ENCODE data around the gene FOXL2.

DNA sequence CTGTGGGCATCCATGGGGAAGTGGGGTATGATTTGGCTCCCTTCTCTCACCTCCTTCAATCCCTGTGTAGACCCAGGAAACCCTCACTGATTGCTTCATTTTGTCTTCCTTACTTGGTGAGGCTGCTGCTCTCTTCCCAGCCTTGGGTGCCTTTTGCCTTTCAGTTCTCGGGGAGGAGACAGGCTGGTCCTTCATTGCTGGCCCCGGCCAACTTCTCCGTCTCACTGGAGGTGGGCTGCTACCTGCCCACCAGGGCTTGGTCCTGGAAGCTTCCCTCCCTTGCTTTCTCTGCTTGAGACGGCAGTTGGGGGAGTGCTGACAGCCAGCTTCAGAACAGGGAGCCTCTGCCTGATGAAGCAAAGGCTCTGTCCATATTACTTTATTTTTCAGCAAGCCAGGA lies 4.7 kb downstream of the FOXL2 start:
- TF ChIP-seq, protein P1, sequence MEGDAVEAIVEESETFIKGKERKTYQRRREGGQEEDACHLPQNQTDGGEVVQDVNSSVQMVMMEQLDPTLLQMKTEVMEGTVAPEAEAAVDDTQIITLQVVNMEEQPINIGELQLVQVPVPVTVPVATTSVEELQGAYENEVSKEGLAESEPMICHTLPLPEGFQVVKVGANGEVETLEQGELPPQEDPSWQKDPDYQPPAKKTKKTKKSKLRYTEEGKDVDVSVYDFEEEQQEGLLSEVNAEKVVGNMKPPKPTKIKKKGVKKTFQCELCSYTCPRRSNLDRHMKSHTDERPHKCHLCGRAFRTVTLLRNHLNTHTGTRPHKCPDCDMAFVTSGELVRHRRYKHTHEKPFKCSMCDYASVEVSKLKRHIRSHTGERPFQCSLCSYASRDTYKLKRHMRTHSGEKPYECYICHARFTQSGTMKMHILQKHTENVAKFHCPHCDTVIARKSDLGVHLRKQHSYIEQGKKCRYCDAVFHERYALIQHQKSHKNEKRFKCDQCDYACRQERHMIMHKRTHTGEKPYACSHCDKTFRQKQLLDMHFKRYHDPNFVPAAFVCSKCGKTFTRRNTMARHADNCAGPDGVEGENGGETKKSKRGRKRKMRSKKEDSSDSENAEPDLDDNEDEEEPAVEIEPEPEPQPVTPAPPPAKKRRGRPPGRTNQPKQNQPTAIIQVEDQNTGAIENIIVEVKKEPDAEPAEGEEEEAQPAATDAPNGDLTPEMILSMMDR (conservative IDR thresholded peaks at IDR 0.05; ENCODE audit: low read depth, low read length), result no peak
- TF ChIP-seq RFX5 (IDR thresholded peaks at IDR 0.05; ENCODE audit: low read depth, low read length), result no peak
- no peak for TF ChIP-seq MAFK (IDR thresholded peaks at IDR 0.05; ENCODE audit: low read depth, low read length)
- TF ChIP-seq USF2 (IDR thresholded peaks at IDR 0.05; ENCODE audit: low read depth, low read length), result no peak
- no peak for TF ChIP-seq POLR2A (IDR thresholded peaks at IDR 0.05; ENCODE audit: low read depth, low read length)
- TF ChIP-seq MXI1 (IDR thresholded peaks at IDR 0.05; ENCODE audit: borderline replicate concordance, low read depth, low read length), result no peak
- TF ChIP-seq BHLHE40 (IDR thresholded peaks at IDR 0.05; ENCODE audit: low read depth, low read length), result no peak
- no peak for TF ChIP-seq MAZ (IDR thresholded peaks at IDR 0.05; ENCODE audit: borderline replicate concordance, low read depth, low read length)
- no peak for TF ChIP-seq CEBPB (IDR thresholded peaks at IDR 0.05; ENCODE audit: low read depth, low read length)
- no peak for TF ChIP-seq RCOR1 (IDR thresholded peaks at IDR 0.05; ENCODE audit: insufficient replicate concordance, low read length)
- TF ChIP-seq CHD1 (IDR thresholded peaks at IDR 0.05; ENCODE audit: low read depth, low read length), result no peak
- TF ChIP-seq RAD21 (IDR thresholded peaks at IDR 0.05; ENCODE audit: low read length), result no peak
